Endometrial microvascular endothelial cells (primary cell): ENCODE results near the gene FOXP1. TPM values are rescaled to one million over a fixed set of nuclear protein-coding genes. Genes with fewer than 3 reads are reported as not detected.

ENCODE experiments used
- in situ Hi-C: cut with HindIII; loops from 2 replicates; pipeline ENCODE4 v1.10.0; 2017; ENCODE audit warnings: low sequenced_read_pairs, low pct_unique_long_range_greater_than_20kb; ENCODE audit errors: inconsistent ontology term
- total RNA-seq: library from RNA; depleted of rRNA; stranded (reverse); fragments of >200 nt; gene quantifications from one replicate; pipeline ENCODE4 v1.2.3, GENCODE V29; 2015; ENCODE audit errors: inconsistent ontology term

Gene FOXP1
- total RNA-seq, 1 donor from 2014 or later, result 37.2 TPM

- in situ Hi-C loops, result no loop called here
Observed at GRCh38 chr3:71152039-71152891, 431.3 kb downstream of the FOXP1 start.

GRCh38 chr3:71149959-71150954 lies 433.3 kb downstream of the FOXP1 start:
- in situ Hi-C loops, result no loop called here

GRCh38 chr3:71148455-71149060 lies 435.0 kb downstream of the FOXP1 start:
- in situ Hi-C loops, result no loop called here

GRCh38 chr3:71146673-71147072 lies 436.9 kb downstream of the FOXP1 start:
- in situ Hi-C loops, result no loop called here

- in situ Hi-C loops, result no loop called here
Observed at GRCh38 chr3:71145954-71146353, 437.6 kb downstream of the FOXP1 start.

- in situ Hi-C loops, result no loop called here
Observed at GRCh38 chr3:71144525-71145253, 438.8 kb downstream of the FOXP1 start.

GRCh38 chr3:71143493-71143892 lies 440.0 kb downstream of the FOXP1 start:
- in situ Hi-C loops, result no loop called here

- in situ Hi-C loops, result no loop called here
Observed at GRCh38 chr3:71142441-71143161, 440.9 kb downstream of the FOXP1 start.

- in situ Hi-C loops, result no loop called here
Observed at GRCh38 chr3:71140477-71140876, 443.1 kb downstream of the FOXP1 start.

GRCh38 chr3:71139496-71139895 lies 444.0 kb downstream of the FOXP1 start:
- in situ Hi-C loops, result no loop called here

- in situ Hi-C loops, result no loop called here
Observed at GRCh38 chr3:71138410-71138809, 445.1 kb downstream of the FOXP1 start.

- in situ Hi-C loops, result no loop called here
Observed at GRCh38 chr3:71136276-71136675, 447.3 kb downstream of the FOXP1 start.

- in situ Hi-C loops, result no loop called here
Observed at GRCh38 chr3:71135373-71136088, 448.0 kb downstream of the FOXP1 start.

- in situ Hi-C loops, result no loop called here
Observed at GRCh38 chr3:71134521-71134920, 449.0 kb downstream of the FOXP1 start.

- in situ Hi-C loops, result no loop called here
Observed at GRCh38 chr3:71133865-71134264, 449.7 kb downstream of the FOXP1 start.

- in situ Hi-C loops, result no loop called here
Observed at GRCh38 chr3:71132995-71133730, 450.4 kb downstream of the FOXP1 start.
